ENCODE results near the gene KCTD3. TPM values are rescaled to one million over a fixed set of nuclear protein-coding genes. Genes with fewer than 3 reads are reported as not detected.

Gene KCTD3
- total RNA-seq, 1 donor from 2014 or later, result 26.9 TPM

- Histone ChIP-seq H3K27ac (no peak overlapping the region), H3K27me3 (peaks cover 4% of the 10 kb centered on the region), H3K9me3 (no peaks in the 10 kb centered on the region), H3K36me3 (no peaks in the 10 kb centered on the region), H3K4me1 (no peaks in the 10 kb centered on the region), H3K4me3 (no peak overlapping the region)
- no peak for ATAC-seq
- TF ChIP-seq, protein P1, sequence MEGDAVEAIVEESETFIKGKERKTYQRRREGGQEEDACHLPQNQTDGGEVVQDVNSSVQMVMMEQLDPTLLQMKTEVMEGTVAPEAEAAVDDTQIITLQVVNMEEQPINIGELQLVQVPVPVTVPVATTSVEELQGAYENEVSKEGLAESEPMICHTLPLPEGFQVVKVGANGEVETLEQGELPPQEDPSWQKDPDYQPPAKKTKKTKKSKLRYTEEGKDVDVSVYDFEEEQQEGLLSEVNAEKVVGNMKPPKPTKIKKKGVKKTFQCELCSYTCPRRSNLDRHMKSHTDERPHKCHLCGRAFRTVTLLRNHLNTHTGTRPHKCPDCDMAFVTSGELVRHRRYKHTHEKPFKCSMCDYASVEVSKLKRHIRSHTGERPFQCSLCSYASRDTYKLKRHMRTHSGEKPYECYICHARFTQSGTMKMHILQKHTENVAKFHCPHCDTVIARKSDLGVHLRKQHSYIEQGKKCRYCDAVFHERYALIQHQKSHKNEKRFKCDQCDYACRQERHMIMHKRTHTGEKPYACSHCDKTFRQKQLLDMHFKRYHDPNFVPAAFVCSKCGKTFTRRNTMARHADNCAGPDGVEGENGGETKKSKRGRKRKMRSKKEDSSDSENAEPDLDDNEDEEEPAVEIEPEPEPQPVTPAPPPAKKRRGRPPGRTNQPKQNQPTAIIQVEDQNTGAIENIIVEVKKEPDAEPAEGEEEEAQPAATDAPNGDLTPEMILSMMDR (IDR thresholded peaks at IDR 0.05), result no peak
- no peak for DNase-seq
- intact Hi-C loops (cut with DNase I), result no loop called here
Observed at GRCh38 chr1:215556996-215557395, 10.1 kb upstream of the KCTD3 start.

GRCh38 chr1:215557504-215557903 lies 9.6 kb upstream of the KCTD3 start:
- Histone ChIP-seq H3K4me1 (no peaks in the 10 kb centered on the region), H3K27me3 (peaks cover 4% of the 10 kb centered on the region), H3K27ac (no peak overlapping the region), H3K4me3 (no peak overlapping the region), H3K36me3 (no peaks in the 10 kb centered on the region), H3K9me3 (no peaks in the 10 kb centered on the region)
- intact Hi-C loops (cut with DNase I), result no loop called here
- no peak for DNase-seq
- TF ChIP-seq, protein P1 (IDR thresholded peaks at IDR 0.05), result no peak
- no peak for ATAC-seq

DNA sequence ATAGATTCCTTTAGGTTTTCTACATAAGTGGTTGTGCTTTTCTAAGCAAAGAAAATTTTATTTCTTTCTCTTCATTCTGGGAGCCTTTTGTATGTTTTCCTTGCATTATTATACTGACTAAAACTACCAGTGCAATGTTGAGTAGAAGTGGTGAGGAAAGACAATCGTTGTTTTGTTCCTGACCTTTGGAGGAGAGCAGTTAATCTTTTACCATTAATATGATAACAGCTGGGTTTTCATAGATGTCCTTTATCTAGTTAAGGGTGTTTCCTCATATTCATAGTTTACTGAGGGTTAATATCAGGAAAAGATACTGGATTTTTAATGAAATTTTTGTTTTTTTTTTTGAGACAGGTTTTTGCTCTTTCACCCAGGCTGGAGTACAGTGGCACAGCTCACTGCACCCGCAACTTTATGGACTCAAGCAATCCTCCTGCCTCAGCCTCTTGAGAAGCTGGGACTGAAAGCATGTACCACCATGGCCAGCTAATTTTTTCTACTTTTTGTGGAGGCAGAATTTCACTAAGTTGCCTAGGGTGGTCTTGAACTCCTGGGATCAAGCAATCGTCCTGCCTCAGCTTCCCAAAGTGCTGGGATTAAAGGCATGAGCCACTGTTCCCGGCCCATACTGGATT lies 9.0 kb upstream of the KCTD3 start:
- TF ChIP-seq, protein P1 (IDR thresholded peaks at IDR 0.05), result no peak
- ATAC-seq, result no peak
- H3K27me3 ChIP-seq, result peaks cover 4% of the 10 kb centered on the region
- H3K36me3 ChIP-seq, result no peaks in the 10 kb centered on the region
- no peaks in the 10 kb centered on the region for H3K9me3 ChIP-seq
- H3K4me1 ChIP-seq, result no peaks in the 10 kb centered on the region
- DNase-seq, result no peak
- no peak overlapping the region for H3K4me3 ChIP-seq
- H3K27ac ChIP-seq, result no peak overlapping the region
- intact Hi-C loops (cut with DNase I), result no loop called here

GRCh38 chr1:215567491-215568298 lies 591 bp downstream of the KCTD3 start:
- TF ChIP-seq, protein P1 (IDR thresholded peaks at IDR 0.05), result no peak
- H3K36me3 ChIP-seq, result no peaks in the 10 kb centered on the region
- H3K4me1 ChIP-seq, result peaks cover 15% of the 10 kb centered on the region
- intact Hi-C loops (cut with DNase I), result no loop called here
- peak; percentile 79 for DNase-seq
- peak; percentile 83 for ATAC-seq
- H3K27me3 ChIP-seq, result no peaks in the 10 kb centered on the region
- H3K4me3 ChIP-seq, result peak overlapping the region; percentile 72
- H3K27ac ChIP-seq, result peak overlapping the region; percentile 83
- H3K9me3 ChIP-seq, result no peaks in the 10 kb centered on the region

- Histone ChIP-seq H3K4me1 (peaks cover 15% of the 10 kb centered on the region), H3K4me3 (peak overlapping the region; percentile 72), H3K36me3 (no peaks in the 10 kb centered on the region), H3K9me3 (no peaks in the 10 kb centered on the region), H3K27me3 (no peaks in the 10 kb centered on the region), H3K27ac (peak overlapping the region; percentile 83)
- DNase-seq (no peak), ATAC-seq (no peak)
- intact Hi-C loops (cut with DNase I), result no loop called here
- TF ChIP-seq, protein P1 (IDR thresholded peaks at IDR 0.05), result no peak
Observed at GRCh38 chr1:215568299-215568692, 1.2 kb downstream of the KCTD3 start.
